ENCODE results near the gene OOSP4B.
"Not testable (repeated sequence)": the region's sequence is repeated elsewhere in the genome, so short reads cannot be mapped to it uniquely, and the experiment has no call there.

Gene OOSP4B

GRCh38 chr11:60016881-60017280, at the start of gene OOSP4B:
Gene OOSP4B (plus strand): TSS chr11:60017181.
- no peak for DNase-seq

GRCh38 chr11:59967677-59968394, 49.1 kb upstream of the OOSP4B start:
- DNase-seq: no peak

- DNase-seq: no peak
Observed at GRCh38 chr11:59968395-59968783, 48.6 kb upstream of the OOSP4B start.

- no peak for DNase-seq
Observed at GRCh38 chr11:59973097-59973496, 43.9 kb upstream of the OOSP4B start.

- DNase-seq: no peak
Observed at GRCh38 chr11:59981106-59981770, 35.7 kb upstream of the OOSP4B start.

GRCh38 chr11:59982037-59982436, 34.9 kb upstream of the OOSP4B start:
- DNase-seq: not testable (repeated sequence)

- no peak for DNase-seq
Observed at GRCh38 chr11:59983212-59983611, 33.8 kb upstream of the OOSP4B start.

GRCh38 chr11:59984368-59984767, 32.6 kb upstream of the OOSP4B start:
- no peak for DNase-seq

- DNase-seq: no peak
Observed at GRCh38 chr11:59990421-59990820, 26.6 kb upstream of the OOSP4B start.

- no peak for DNase-seq
Observed at GRCh38 chr11:59992425-59992824, 24.6 kb upstream of the OOSP4B start.

- DNase-seq: no peak
Observed at GRCh38 chr11:59997800-59998199, 19.2 kb upstream of the OOSP4B start.

GRCh38 chr11:59999691-60000090, 17.3 kb upstream of the OOSP4B start:
- DNase-seq: peak; percentile 32

- no peak for DNase-seq
Observed at GRCh38 chr11:60003729-60004128, 13.3 kb upstream of the OOSP4B start.

GRCh38 chr11:60005360-60005759, 11.6 kb upstream of the OOSP4B start:
- no peak for DNase-seq

- DNase-seq: no peak
Observed at GRCh38 chr11:60018058-60018457, 1.1 kb downstream of the OOSP4B start.

GRCh38 chr11:60020376-60020775, 3.4 kb downstream of the OOSP4B start:
- not testable (repeated sequence) for DNase-seq

- no peak for DNase-seq
Observed at GRCh38 chr11:60029015-60029632, 12.1 kb downstream of the OOSP4B start.

- DNase-seq: no peak
Observed at GRCh38 chr11:60040109-60040508, 23.1 kb downstream of the OOSP4B start, which contains the start of gene OOSP2. Gene OOSP2 (plus strand): TSS chr11:60040409. CDS start chr11:60040460, 51 bp downstream.

- DNase-seq: not testable (repeated sequence)
Observed at GRCh38 chr11:60050422-60050821, 33.4 kb downstream of the OOSP4B start.

GRCh38 chr11:60050839-60051238, 33.9 kb downstream of the OOSP4B start:
- DNase-seq: not testable (repeated sequence)

GRCh38 chr11:60056349-60056969, 39.5 kb downstream of the OOSP4B start, which contains the start of gene MS4A3:
Gene MS4A3 (plus strand): TSS chr11:60056665. CDS start chr11:60061161, 4,496 bp downstream.
- no peak for DNase-seq

GRCh38 chr11:60059052-60059451, 42.1 kb downstream of the OOSP4B start:
- no peak for DNase-seq

- DNase-seq: no peak
Observed at GRCh38 chr11:60059521-60060240, 42.7 kb downstream of the OOSP4B start.
